SU-DHL-6 (cell line): Measurements from ENCODE around the gene BCL2L13.

Source experiments
- CTCF ChIP-seq: fragments of 200-600 bp; sonication (generic); IDR thresholded peaks from one replicate; pipeline ENCODE4 v1.5.1; 2017; ENCODE audit warnings: antibody characterized with exemption, mild to moderate bottlenecking, low read length, moderate library complexity; ENCODE audit not compliant: insufficient read depth, poor library complexity, severe bottlenecking
- EZH2phosphoT487 ChIP-seq: fragments of 200-600 bp; sonication (generic), shearing (Covaris generic); conservative IDR thresholded peaks from 2 replicates; pipeline ENCODE4 v1.6.1; 2018; ENCODE audit warnings: mild to moderate bottlenecking, antibody characterized with exemption, low read length, moderate library complexity, mixed read lengths

GRCh38 chr22:17705546-17705945, 67.0 kb downstream of the BCL2L13 start:
- TF ChIP-seq CTCF, result no peak
- no peak for TF ChIP-seq EZH2phosphoT487
